K562 (cell line): ENCODE results near the gene KMT5C. TPM values are rescaled to one million over a fixed set of nuclear protein-coding genes. Genes with fewer than 3 reads are reported as not detected.
A peak's percentile ranks its signal among the peaks of the same experiment; 100 is the strongest.

Source experiments
- ATAC-seq: fragments of 200-7000 bp; cut with Tn5 transposase; 3 replicates; pipeline ENCODE4 v1.9.1; 2020; ENCODE audit warnings: moderate library complexity
- BruUV-seq: library from RNA; stranded (reverse); fragments of 400-500 nt; replicated peaks from 2 replicates; lab custom pipeline; 2021; lab: Mats Ljungman, UMichigan
- CTCF ChIA-PET: fragments of 300-600 bp; formaldehyde crosslinking; extraction: SDS; loops from one replicate; lab custom pipeline; 2021; ENCODE audit warnings: low intra/inter-chr PET ratio; lab: Yijun Ruan, JAX
- POLR2A ChIA-PET: fragments of 300-600, 350-650 bp; sonication (Branson Sonifier 250); formaldehyde crosslinking; extraction: SDS; loops from one replicate; lab custom pipeline; 2021; ENCODE audit warnings: antibody characterized with exemption, inconsistent platforms; lab: Yijun Ruan, JAX
- DNase-seq, 4 experiments: peaks; one replicate each; pipeline versions ENCODE4 v3.0.0 to v3.0.0-alpha.2; 2011 to 2018; ENCODE audit warnings: low spot score in 3 of 4, mixed read lengths in 3 of 4; ENCODE audit errors: extremely low read depth in 1 of 4
- FAIRE-seq: peaks from 2 replicates; lab custom pipeline; 2011; peaks lifted over from hg19 to GRCh38; lab: Jason Lieb, UNC
- H2AFZ ChIP-seq: 2 replicates; pipeline ENCODE4 v1.6.0; 2011; ENCODE audit warnings: low read depth, low read length, control low read depth, inconsistent platforms
- H3K27ac ChIP-seq: fragments of 200-600 bp; 3 replicates; pipeline ENCODE4 v1.8.0; 2011; ENCODE audit warnings: low read depth, mild to moderate bottlenecking, control low read depth, inconsistent platforms, low read length, moderate library complexity, mixed read lengths; ENCODE audit errors: extremely low read depth
- H3K27me3 ChIP-seq, 2 experiments: fragments of 300-600 bp in 1 of 2; 2 replicates in 1 of 2; 3 replicates in 1 of 2; pipeline versions ENCODE4 v1.6.0 to v1.8.0; 2011; ENCODE audit warnings: inconsistent platforms in 2 of 2, low read length in 2 of 2, mild to moderate bottlenecking in 1 of 2, mixed read lengths in 1 of 2, moderate library complexity in 1 of 2; ENCODE audit not compliant: control insufficient read depth in 2 of 2, insufficient read depth in 2 of 2
- H3K36me3 ChIP-seq: fragments of 300-600 bp; 3 replicates; pipeline ENCODE4 v1.8.0; 2011; ENCODE audit warnings: mild to moderate bottlenecking, low read length, inconsistent platforms; ENCODE audit not compliant: control insufficient read depth, insufficient read depth
- H3K4me1 ChIP-seq, 2 experiments: fragments of 200-600 bp in 1 of 2; replicated peaks in 1 of 2; 2 replicates in 1 of 2; 3 replicates in 1 of 2; pipeline versions ENCODE4 v1.5.1 to v1.8.0; 2011; ENCODE audit warnings: inconsistent platforms in 2 of 2, low read length in 2 of 2, mild to moderate bottlenecking in 1 of 2, mixed read lengths in 1 of 2, moderate library complexity in 1 of 2; ENCODE audit not compliant: control insufficient read depth in 2 of 2, insufficient read depth in 2 of 2
- H3K4me2 ChIP-seq: 2 replicates; pipeline ENCODE4 v1.6.1; 2011; ENCODE audit warnings: low read length, control low read depth, inconsistent platforms, mixed read lengths; ENCODE audit not compliant: insufficient read depth
- H3K4me3 ChIP-seq: fragments of 200-600 bp; sonication (generic), shearing (Covaris generic); 2 replicates; pipeline ENCODE4 v1.5.1; 2016; ENCODE audit warnings: control low read depth, inconsistent platforms
- H3K79me2 ChIP-seq: fragments of 200-600 bp; 3 replicates; pipeline ENCODE4 v1.8.0; 2011; ENCODE audit warnings: low read length, inconsistent platforms; ENCODE audit not compliant: control insufficient read depth, insufficient read depth
- H3K9ac ChIP-seq, 2 experiments: 2 replicates each; pipeline versions ENCODE4 v1.6.0 to v1.6.1; 2011; ENCODE audit warnings: low read depth in 2 of 2, low read length in 2 of 2, control low read depth in 1 of 2, inconsistent platforms in 1 of 2, mild to moderate bottlenecking in 1 of 2, mixed read lengths in 1 of 2; ENCODE audit not compliant: insufficient read depth in 1 of 2
- H3K9me1 ChIP-seq: one replicate; pipeline ENCODE4 v1.6.0; 2011; ENCODE audit warnings: inconsistent platforms, mild to moderate bottlenecking, low read length, moderate library complexity; ENCODE audit not compliant: control insufficient read depth, insufficient read depth
- H3K9me3 ChIP-seq: replicated peaks from 2 replicates; pipeline ENCODE4 v1.5.1; 2011; ENCODE audit warnings: low read depth, low read length, inconsistent platforms; ENCODE audit not compliant: control insufficient read depth, insufficient read depth
- H4K20me1 ChIP-seq: replicated peaks from 2 replicates; pipeline ENCODE4 v1.6.1; 2011; ENCODE audit warnings: low read length, inconsistent platforms, mixed read lengths; ENCODE audit not compliant: control insufficient read depth, insufficient read depth
- HOXB6 ChIP-seq: fragments of 250-450 bp; sonication (Bioruptor Pico); IDR thresholded peaks from 2 replicates; pipeline ENCODE4 v1.5.1; 2022; ENCODE audit warnings: mild to moderate bottlenecking, borderline replicate concordance
- NR2C2 ChIP-seq, 2 experiments: fragments of 200-800 bp in 1 of 2; sonication (Bioruptor generic) in 1 of 2; sonication (generic) in 1 of 2; formaldehyde crosslinking in 1 of 2; IDR thresholded peaks; 2 replicates each; pipeline versions ENCODE4 v1.6.1 to v1.8.0; 2016 to 2022; ENCODE audit warnings: mild to moderate bottlenecking in 1 of 2, missing compliant biosample characterization in 1 of 2, missing genetic modification characterization in 1 of 2, missing genetic modification reagents in 1 of 2
- WGBS: fragments of 100-300 bp; shearing (Covaris generic); methylation state at CpG from one replicate; pipeline ENCODE4 v1.1.6; 2016; ENCODE audit warnings: low coverage, mixed read lengths; ENCODE audit not compliant: insufficient coverage; ENCODE audit errors: missing lambda C conversion rate; 5-methylcytosine and 5-hydroxymethylcytosine counted together
- in situ Hi-C: fragments of 300-500 bp; cut with MboI; formaldehyde crosslinking; loops from 4 replicates; pipeline ENCODE4 v1.15.0; 2018; ENCODE audit warnings: inconsistent platforms, mixed read lengths
- intact Hi-C: fragments of 100-400 bp; cut with micrococcal nuclease; formaldehyde crosslinking; loops from 2 replicates; pipeline ENCODE4 v1.14.2; 2022
- polyA plus RNA-seq, 8 experiments: library from polyadenylated mRNA; depleted of rRNA in 4 of 8; stranded (reverse) in 5 of 8; unstranded in 3 of 8; fragments of >200 nt; fragmentation: Nextera tagmentation in 2 of 8; fragmentation: Illumina TruSeq in 1 of 8; extraction: Ambion mirVana in 2 of 8; extraction: Trizol in 1 of 8; gene quantifications; 2 replicates each; pipeline versions ENCODE4 v1.2.1 to v1.2.3, GENCODE V29; 2011 to 2014; ENCODE audit warnings: inconsistent platforms in 1 of 8, missing spikeins in 1 of 8
- total RNA-seq, 7 experiments: library from RNA; depleted of rRNA in 6 of 7; stranded (reverse); fragments of >200 nt in 6 of 7; fragmentation: Illumina TruSeq in 2 of 7; extraction: Trizol in 2 of 7; gene quantifications; 2 replicates each; pipeline versions ENCODE4 v1.2.1 to v1.2.3, GENCODE V29; 2011 to 2021; ENCODE audit warnings: low replicate concordance in 1 of 7
- TF ChIP-seq, protein P1 (sequence below): fragments of 250-450 bp; sonication (Bioruptor Pico); IDR thresholded peaks from 2 replicates; pipeline ENCODE4 v1.8.0; 2021; ENCODE audit warnings: borderline replicate concordance, mild to moderate bottlenecking, moderate library complexity; ENCODE audit not compliant: poor library complexity, severe bottlenecking
- TF ChIP-seq, protein P2 (sequence below): fragments of 250-450 bp; sonication (Bioruptor Pico); IDR thresholded peaks from 2 replicates; pipeline ENCODE4 v1.8.0; 2022; ENCODE audit warnings: inconsistent platforms

Gene KMT5C
- total and polyA plus RNA-seq, 9 of the 15 experiments (the other 6 are each of a cell fraction or from before 2014, with no cell fraction given) = 0.15 to 53.5 (median 16.6) TPM

DNA sequence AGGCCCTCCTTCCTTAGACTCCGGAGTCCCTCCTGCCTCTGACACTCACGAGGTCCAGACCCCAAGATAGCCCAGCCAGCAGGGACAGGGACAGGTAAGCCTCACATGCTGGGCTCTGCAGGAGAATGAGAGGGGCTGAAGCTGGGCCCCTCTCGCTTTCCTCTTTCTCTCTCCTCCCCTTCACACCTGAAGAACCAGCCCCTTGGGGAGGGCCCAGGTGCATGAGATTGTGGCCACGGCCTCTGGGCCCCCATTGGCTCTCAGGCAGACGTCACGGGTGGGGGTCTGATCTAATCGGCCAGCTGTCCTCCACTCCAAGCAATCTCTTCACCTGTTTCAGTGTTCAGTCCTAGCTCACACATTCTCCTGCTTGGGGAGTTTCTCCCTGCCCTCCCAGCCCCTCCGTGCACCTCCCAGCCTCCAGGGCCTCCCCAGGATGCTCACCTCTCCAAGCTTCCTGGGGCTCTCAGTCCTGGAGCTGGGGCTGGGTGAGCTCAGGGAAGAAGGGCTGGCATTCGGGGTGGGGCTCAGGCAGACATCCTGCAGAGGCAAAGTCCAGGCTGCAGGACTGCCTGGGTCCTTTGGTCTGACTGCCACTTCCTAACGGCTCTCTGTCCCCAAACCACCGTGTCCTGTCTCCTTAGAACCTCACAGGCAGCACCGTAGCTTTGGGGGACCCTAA lies 17.3 kb upstream of the KMT5C start:
- WGBS = 46% methylated on average over 8 of the region's 12 CpGs
- H3K9ac ChIP-seq = peak overlapping the region in 1 of 2 experiments; percentile 79; a peak in 2 of 4 replicates
- peaks cover 8 to 47% of the 10 kb centered on the region in 2 experiments; a peak in 4 of 5 replicates for H3K4me1 ChIP-seq
- no peaks in the 10 kb centered on the region for H3K27me3 ChIP-seq
- ChIA-PET POLR2A (interaction anchor here (0.7 to 2.0 kb wide), 8 partner anchors 9 to 85 kb away, joined by 3 to 14 read pairs (median 4); partner anchors contain the start of genes KMT5C and UBE2S), CTCF (no interaction called here)
- DNase-seq (no peak), FAIRE-seq (no peak), ATAC-seq (no peak)
- no peak overlapping the region for H3K4me2 ChIP-seq
- H3K9me1 ChIP-seq = no peaks in the 10 kb centered on the region
- H2AFZ ChIP-seq = no peak overlapping the region
- in situ Hi-C loops = no loop called here
- no peaks in the 10 kb centered on the region for H3K36me3 ChIP-seq
- no peaks in the 10 kb centered on the region for H4K20me1 ChIP-seq
- TF ChIP-seq, protein P1, sequence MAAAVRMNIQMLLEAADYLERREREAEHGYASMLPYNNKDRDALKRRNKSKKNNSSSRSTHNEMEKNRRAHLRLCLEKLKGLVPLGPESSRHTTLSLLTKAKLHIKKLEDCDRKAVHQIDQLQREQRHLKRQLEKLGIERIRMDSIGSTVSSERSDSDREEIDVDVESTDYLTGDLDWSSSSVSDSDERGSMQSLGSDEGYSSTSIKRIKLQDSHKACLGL = no peak
- no peak for TF ChIP-seq NR2C2 (CRISPR knock-in tag; IDR thresholded peaks at IDR 0.05)
- TF ChIP-seq NR2C2 (tag; IDR thresholded peaks at IDR 0.05) = no peak
- TF ChIP-seq HOXB6 (CRISPR knock-in tag) = no peak
- TF ChIP-seq, protein P2, sequence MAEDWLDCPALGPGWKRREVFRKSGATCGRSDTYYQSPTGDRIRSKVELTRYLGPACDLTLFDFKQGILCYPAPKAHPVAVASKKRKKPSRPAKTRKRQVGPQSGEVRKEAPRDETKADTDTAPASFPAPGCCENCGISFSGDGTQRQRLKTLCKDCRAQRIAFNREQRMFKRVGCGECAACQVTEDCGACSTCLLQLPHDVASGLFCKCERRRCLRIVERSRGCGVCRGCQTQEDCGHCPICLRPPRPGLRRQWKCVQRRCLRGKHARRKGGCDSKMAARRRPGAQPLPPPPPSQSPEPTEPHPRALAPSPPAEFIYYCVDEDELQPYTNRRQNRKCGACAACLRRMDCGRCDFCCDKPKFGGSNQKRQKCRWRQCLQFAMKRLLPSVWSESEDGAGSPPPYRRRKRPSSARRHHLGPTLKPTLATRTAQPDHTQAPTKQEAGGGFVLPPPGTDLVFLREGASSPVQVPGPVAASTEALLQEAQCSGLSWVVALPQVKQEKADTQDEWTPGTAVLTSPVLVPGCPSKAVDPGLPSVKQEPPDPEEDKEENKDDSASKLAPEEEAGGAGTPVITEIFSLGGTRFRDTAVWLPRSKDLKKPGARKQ = no peak
- H3K79me2 ChIP-seq = no peaks in the 10 kb centered on the region
- H3K27ac ChIP-seq = no peak overlapping the region
- no TSS peak for BruUV-seq
- H3K9me3 ChIP-seq = no peaks in the 10 kb centered on the region
- no peak overlapping the region for H3K4me3 ChIP-seq
- intact Hi-C loops = no loop called here
